ENCODE measurements around the gene CCDC192.

- TF ChIP-seq POLR2A (IDR thresholded peaks at IDR 0.05) (no peak), CTCF (IDR thresholded peaks at IDR 0.05) (no peak)
Measured at GRCh38 chr5:127732963-127733362, 29.8 kb downstream of the CCDC192 start.
